NCI-H1092 (cell line): ENCODE data around the gene CRYBA4.

Experiments used
- DNase-seq: peaks from one replicate; lab custom pipeline; 2025; lab: John Stamatoyannopoulos, UW

CRYBA4 gene

DNA sequence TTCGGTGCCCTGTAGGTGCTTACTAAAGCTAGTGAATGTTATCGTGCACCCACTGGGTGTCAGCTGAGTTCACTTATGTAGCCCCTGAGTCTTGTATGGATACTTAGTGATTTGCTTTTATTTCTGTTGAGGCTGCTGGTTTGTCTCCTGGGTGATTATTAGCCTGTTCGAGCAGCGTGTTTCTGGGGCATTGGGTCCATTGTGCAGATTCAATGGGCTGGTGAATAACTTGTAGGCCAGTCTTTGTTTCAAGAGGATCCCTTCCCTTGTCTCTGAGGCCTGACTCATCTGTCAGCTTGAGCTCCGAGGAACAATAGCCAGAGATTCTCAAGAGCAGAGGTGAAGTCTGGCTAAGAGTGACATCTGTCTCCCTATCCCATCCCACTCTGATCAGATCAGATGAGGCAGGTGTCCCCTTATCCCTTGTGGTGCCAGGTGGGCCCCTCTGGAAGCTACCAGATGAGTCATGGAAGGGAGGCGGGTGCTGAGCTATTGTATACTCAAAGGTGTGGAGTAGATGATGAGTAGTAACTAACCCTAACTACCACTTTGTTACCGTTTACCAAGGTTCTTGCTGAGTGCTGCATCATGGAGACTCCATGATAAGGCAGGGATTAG, 39.3 kb downstream of the CRYBA4 start:
- no peak for DNase-seq

DNA sequence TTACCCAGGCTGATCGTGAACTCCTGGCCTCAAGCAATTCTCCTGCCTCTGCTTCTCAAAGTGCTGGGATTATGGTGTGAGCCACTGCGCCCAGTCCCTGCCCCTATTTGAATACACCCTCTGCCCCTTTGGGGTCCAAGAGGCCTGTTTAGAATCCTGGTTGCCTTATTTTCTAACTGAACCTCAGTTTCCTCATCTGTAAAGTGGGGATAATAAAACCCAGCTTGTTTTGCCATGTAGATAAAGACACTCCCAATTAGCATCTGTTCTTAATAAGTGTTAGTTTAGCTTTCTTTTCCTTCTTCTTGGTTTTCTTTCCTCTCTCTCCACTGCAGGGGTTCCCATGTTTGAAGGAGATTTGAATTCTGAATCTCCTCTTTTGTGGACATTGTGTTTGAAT, 40.4 kb downstream of the CRYBA4 start:
- DNase-seq: no peak

DNA sequence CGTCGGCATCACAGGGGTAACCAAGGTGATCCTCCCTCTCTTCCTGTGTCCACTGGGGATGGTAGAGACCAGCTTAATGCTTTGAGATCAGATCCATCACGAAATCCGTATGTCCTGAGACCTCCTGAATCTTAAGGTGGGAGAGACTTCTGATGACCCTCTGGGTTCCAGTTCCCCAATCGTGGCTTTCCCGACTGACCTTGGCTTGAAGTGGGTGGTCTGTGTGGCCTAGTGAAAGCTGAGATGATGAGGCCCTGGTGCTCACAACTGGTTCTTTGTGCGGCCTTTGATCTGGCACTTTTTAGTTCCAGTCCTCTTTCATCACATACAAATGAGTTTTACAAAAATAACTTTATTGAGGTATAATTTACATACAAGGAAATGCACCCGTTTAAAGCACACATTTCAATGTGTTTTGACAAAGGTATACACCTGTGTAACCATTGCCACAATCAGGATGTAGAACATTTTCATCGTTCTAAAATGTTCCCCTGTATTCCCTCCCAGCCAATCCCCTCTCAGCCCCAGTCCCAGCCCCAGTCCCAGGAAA, 41.7 kb downstream of the CRYBA4 start:
- DNase-seq: no peak

DNA sequence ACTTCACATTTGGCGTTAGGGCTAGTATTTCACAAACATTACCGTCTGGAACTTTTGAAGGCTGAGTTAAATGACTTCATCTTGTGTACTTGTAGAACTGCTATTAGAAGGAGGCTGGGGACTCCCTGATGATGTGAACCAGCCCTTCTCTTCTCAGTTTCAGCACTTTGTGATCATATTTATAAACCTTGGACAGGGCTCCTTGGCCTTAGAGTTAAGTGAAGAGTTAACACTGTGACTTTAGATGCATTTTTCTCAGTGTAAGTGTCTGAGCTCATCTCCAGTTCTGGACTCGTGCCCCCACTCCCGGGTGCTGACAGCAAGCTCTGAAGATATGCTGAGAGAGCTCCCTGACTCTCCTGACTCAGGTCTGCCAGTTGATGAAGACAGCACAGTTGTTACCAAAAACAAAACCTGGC, 44.1 kb downstream of the CRYBA4 start:
- DNase-seq: no peak

DNA sequence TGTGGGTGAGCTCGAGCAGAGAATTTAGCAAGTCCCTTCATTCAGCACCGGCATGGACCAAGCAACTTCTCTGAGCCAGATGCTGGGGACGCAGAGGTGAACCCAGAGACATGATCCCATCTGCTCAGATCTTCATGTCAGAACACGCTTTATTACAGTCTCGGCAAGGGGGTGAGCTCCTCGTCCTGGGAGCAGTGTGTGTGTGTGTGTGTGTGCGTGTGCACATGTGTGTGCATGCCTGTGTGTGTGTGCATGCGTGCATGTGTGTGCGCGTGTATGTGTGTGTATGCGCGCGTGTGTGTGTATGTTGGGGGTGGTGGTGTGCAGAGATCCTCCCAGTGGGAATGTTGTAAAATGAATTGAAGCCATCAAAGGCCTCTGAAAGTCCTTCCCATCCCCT, 45.4 kb downstream of the CRYBA4 start:
- no peak for DNase-seq

DNA sequence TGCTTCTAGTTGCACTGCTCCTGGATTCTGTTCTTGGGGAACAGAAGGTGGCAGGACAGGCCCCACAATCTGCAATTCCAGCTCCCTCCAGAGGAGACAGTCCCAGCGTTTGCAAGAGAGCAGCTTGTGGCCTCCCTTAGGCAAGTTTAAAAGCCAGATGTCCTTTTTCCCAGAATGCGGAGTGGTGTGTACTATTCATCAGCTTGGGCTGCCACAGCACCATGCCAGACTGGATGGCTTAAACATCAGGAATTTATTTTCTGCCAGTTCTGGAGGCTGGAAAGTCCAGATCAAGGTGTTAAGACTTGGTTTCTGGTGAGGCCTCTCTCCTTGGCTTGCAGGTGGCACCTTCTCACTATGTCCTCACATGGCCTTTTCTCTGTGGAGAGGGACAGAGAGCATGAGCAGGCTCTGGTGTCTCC, 47.3 kb downstream of the CRYBA4 start:
- DNase-seq: no peak

DNA sequence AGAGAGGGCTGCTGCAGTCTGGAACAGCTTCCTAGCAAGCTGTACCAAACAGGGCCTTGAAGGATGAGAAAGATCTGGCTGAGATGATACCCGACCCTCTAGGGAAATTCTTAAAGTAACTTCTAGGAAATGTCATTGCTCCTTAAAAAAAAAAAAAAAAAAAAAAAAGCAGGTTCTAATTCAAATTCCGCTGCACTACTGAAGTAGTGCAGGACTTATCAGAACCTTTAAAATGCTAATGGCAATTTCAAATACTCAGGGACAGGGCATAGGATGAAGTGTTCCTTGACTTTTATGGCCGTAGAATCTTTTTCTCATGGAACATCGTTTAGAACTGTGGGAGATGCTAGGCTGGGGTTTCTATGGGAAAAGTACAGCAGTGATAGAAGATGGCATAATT, 48.7 kb downstream of the CRYBA4 start:
- no peak for DNase-seq

DNA sequence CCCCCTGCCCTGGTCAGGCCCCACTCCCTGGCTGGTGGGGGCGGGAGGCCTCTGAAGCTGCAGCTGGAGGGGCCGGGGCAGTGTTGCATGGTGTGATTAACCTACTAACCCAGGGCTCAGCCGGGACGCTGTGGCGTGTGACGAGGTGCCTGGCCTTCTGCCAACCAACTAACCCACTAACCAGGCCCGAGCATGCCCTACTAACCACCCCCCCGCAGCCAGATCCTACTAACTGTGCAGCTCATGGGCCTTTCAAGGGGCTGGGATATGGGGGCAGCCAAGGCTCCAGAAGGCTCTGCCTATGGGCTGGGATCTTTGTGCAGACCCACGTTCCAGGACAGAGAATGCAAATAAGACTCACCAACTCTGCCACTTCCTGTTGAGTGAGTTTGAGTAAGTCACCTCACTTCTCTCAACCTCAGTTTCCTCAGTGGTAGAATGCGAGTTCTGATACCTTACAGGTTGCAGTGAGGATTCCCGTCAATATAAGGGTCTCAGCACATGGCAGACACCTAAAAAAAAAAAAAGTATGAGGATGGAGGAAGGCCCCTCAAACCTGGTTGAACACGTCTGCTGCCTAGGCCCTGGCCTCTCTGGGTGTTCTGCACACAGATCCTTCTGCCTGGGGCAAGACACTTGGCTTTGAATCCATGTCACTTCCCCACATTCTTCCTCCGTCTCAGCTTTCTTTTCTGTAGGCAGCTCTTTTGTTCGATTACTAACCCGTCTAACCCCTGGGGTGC, 49.7 kb downstream of the CRYBA4 start:
- DNase-seq: no peak

DNA sequence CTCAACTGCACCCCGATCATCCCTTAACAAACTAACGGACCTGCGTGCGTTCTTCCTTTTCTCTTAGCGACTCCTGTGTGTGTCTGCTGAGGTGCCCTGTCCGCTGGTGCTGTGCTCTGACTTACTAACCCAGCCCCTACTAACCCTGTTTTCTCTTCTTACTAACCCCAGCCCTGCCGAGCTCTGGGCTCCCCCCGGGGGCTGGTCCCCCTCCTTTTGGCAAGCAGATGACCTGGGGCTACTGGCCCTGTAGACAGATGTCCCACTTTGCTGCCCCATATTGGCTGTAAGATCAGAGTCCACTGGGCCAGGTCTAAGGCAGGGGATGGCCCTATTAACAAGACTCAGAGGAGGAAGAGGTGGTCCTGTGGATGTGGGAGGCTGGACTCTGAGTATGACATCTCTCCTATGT, 50.3 kb downstream of the CRYBA4 start:
- DNase-seq: no peak

DNA sequence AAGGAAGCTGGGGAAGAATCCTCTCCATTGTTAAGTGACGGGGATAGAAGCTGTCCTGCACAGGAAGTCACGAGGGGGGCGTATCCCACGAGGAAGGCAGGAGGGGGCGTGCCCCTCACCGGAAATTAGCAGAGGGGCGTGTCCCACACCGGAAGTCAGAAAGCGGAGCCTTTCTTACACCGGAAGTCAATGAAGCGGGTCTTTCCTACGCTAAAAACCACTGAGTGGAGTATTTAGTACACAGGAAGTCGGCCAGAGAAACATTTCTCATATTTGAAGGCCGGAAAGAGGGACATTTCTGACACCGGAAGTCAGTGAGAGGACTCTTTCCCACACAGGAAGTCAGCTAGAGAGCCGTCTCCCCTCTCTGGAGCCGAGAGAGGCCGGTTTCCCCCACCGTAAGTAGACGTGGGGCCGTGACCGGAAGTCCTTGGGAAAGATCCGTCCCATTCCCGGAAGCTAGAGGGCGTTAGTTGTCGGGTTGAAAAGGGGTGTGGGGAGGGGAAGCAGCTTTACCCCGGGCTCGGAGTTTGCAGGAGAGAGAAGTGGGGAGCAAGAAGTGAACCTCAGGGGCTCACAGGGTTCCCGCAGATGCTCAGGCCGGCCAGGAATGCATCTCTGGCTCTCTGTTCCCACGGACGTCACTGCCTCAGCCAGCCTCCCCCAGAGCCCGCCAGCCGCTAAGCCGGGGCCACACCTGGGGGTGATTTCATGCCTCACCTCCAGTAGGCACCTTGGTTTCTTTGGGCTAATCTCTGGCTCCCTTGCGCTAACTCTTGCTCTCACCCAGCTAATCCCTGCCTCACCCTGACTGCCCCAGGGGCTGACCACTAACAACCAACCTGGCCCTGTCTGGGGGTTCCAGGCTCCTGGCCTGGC, 51.1 kb downstream of the CRYBA4 start:
- peak; percentile 81 for DNase-seq

DNA sequence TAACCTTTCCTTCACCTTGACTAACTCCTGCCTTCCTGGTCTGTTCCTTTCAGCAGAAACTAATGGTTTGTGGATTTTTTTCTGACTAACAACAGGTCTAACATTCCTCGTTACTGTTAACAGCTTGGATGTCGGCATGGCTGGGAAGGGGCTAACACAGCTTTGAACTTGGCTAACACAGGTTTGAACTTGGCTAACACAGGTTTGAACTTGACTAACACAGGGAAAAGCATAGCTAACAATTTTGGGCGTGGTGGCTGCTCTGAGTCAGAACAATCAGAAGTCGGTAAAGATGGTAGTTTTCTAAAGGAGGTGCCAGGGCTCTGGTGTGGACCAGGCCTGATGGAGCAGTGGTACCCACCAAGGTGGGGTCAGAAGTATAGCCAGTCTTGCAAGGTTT, 51.7 kb downstream of the CRYBA4 start:
- DNase-seq: no peak

DNA sequence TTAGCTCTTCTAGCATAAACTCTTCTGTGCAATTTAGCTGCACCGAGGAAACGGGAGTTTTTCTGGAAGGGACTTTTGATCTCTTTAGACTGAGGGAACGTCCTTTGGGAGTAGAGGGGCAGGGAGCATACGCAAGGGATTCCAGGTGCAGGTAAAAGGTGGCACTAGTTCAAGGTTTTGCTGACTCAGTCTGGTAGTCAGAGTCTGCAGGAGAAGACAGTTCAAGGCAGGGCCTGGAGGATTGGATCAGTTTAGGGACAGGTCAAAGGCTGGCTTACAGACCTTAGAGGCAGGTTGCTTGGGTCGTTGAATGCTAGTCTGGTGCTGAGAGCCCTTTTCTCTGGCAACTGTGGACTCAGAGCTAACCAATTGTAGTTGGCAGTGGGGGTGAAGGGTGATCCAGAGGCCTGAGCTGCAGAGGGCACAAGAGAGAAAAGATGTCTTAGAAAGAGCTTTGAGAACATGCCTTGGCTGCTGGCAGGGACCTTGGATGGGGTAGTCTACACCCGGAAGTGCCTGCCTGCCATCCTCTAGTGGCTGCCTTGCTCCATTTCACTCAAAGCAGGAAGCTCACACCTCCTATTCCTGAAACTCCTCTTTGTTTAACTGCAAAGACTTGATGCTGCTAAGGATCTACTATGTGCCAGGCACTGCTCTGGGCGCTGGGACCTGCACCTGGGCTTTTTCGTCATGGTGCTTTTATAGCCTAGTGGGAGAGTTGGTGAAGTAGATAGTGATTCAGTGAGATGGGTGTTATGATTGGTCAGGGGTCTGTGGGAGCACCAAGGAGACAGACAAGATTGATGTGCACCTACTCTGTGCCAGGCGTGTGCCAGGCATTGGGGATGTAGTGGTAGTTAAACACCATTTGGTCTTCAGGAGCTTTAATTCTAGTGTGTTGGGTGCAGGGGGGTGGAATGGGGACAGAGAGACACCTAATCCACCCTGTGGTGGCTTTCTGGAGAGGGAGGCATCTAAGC, 52.7 kb downstream of the CRYBA4 start:
- DNase-seq: no peak

DNA sequence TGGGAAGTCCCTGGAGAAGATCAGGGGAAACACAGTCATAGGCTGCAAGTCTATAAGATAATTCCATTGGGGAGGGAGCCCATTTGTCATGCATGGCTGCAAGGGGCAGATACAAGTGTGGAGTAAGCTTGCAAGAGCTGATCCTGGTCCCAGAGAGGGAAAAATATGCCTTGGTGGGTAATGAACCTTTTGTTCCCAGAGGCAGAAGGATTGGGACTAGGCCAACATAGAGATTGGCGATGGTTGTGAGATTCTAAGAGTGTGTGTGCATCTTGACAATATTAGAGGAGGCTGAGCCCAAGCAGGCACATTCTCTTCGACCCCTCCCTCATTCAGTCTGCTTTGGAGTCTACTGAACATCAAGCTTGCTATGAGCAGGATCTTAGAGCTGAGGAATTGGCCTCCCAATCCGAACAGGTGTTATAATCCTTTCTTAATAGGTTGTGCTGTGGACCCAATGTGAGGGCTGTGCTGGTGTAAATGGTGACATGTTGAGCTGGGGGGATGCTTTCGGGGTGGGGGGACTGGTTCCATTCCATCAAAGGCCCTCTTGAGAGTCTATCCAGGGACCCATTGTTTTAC, 54.0 kb downstream of the CRYBA4 start:
- no peak for DNase-seq

DNA sequence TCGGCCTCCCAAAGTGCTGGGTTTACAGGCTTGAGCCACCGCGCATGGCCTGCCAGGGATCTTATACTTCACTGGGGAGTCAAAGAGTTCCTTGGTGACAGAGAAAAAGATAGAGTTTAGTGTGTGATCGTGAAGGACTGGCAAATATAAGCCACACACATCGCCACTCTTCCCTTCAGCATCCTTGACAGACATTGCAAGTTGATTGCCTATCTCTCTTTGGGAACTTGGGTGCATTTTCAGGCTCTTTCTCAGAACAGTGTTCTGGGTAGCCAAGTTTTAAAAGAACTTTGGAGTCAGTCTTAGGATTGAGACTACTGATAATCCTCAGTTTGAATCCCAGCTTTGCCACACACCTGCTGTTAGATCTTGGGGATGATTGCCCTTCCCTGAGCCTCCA, 55.5 kb downstream of the CRYBA4 start:
- no peak for DNase-seq

DNA sequence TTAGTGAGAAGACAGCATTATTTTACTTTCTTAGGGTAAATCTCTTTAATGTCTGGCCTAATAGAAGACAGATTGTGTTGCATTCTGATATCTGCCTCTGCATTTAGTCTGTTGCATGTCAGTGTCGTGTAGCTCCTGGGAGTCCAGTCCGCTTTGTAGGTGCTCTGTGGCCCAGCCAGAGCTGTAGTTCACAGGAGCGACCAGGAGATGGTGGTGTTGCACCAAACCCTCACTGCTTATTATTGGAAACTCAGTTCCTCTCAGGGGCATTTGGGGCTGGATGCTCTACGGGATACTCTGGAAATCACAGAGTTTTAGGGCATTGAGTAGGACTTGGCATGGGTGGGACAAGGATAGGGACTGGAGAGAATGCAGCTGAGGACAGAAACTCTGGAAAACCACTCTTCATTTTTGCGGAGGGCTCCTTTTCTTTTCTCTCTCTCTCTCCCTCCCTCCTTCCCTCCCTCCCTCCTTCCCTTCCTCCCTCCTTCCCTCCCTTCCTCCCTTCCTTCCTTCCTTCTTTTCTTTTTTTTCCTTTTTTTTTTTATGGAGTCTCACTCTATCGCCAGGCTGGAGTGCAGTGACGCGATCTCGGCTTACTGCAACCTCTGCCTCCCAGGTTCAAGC, 57.4 kb downstream of the CRYBA4 start:
- peak; percentile 55 for DNase-seq
